ENCODE data around the gene TMEM151A.

- no peak for TF ChIP-seq POLR2A (IDR thresholded peaks at IDR 0.05)
- TF ChIP-seq EP300 (IDR thresholded peaks at IDR 0.05), result no peak
- no peak for TF ChIP-seq CTCF (IDR thresholded peaks at IDR 0.05)
Observed at GRCh38 chr11:66262191-66262590, 29.5 kb upstream of the TMEM151A start.
